KOPT-K1 (cell line): ENCODE results near the gene TXNDC12.

Experiments used
- H3K27ac ChIP-seq: fragments of 200-600 bp; sonication (generic); 2 replicates; pipeline ENCODE4 v1.5.1; 2016; ENCODE audit warnings: antibody characterized with exemption, mild to moderate bottlenecking, low read depth, low read length; ENCODE audit not compliant: poor library complexity, severe bottlenecking
- H3K36me3 ChIP-seq: fragments of 200-600 bp; sonication (generic); 2 replicates; pipeline ENCODE4 v1.5.1; 2017; ENCODE audit warnings: antibody characterized with exemption, mild to moderate bottlenecking, low read length, moderate library complexity; ENCODE audit not compliant: insufficient read depth
- H3K9me3 ChIP-seq: fragments of 200-600 bp; sonication (generic); 2 replicates; pipeline ENCODE4 v1.5.1; 2017; ENCODE audit warnings: antibody characterized with exemption, low read length, mild to moderate bottlenecking; ENCODE audit not compliant: insufficient read depth, poor library complexity, severe bottlenecking

TXNDC12 gene

GRCh38 chr1:51989582-51990477, 65.2 kb downstream of the TXNDC12 start:
- Histone ChIP-seq H3K36me3 (no peaks in the 10 kb centered on the region), H3K27ac (no peak overlapping the region), H3K9me3 (no peaks in the 10 kb centered on the region)

GRCh38 chr1:51988254-51988653, 66.7 kb downstream of the TXNDC12 start:
- no peak overlapping the region for H3K27ac ChIP-seq
- H3K9me3 ChIP-seq: no peaks in the 10 kb centered on the region
- H3K36me3 ChIP-seq: no peaks in the 10 kb centered on the region

- Histone ChIP-seq H3K36me3 (no peaks in the 10 kb centered on the region), H3K9me3 (no peaks in the 10 kb centered on the region), H3K27ac (no peak overlapping the region)
These were observed 68.3 kb downstream of the TXNDC12 start for GRCh38 chr1:51986718-51987117.

GRCh38 chr1:51982161-51982560, 72.8 kb downstream of the TXNDC12 start:
- Histone ChIP-seq H3K9me3 (no peaks in the 10 kb centered on the region), H3K27ac (no peak overlapping the region), H3K36me3 (no peaks in the 10 kb centered on the region)

- Histone ChIP-seq H3K36me3 (no peaks in the 10 kb centered on the region), H3K9me3 (no peaks in the 10 kb centered on the region), H3K27ac (no peak overlapping the region)
These were observed 73.4 kb downstream of the TXNDC12 start for GRCh38 chr1:51981555-51981954.

- H3K9me3 ChIP-seq: no peaks in the 10 kb centered on the region
These were observed 76.9 kb downstream of the TXNDC12 start for GRCh38 chr1:51978099-51978498.

GRCh38 chr1:51976846-51977602, 78.0 kb downstream of the TXNDC12 start:
- Histone ChIP-seq H3K9me3 (no peaks in the 10 kb centered on the region), H3K27ac (no peak overlapping the region), H3K36me3 (no peaks in the 10 kb centered on the region)

More at GRCh38 chr1:51978099-51978498, 76.9 kb downstream of the TXNDC12 start:
- Histone ChIP-seq H3K27ac (no peak overlapping the region), H3K36me3 (no peaks in the 10 kb centered on the region)

- H3K36me3 ChIP-seq: no peaks in the 10 kb centered on the region
- no peak overlapping the region for H3K27ac ChIP-seq
- no peaks in the 10 kb centered on the region for H3K9me3 ChIP-seq
These were observed 81.2 kb downstream of the TXNDC12 start for GRCh38 chr1:51973587-51974474.
